HepG2 (cell line): ENCODE data around the gene SRSF2.

Source experiments
- HNRNPLL ChIP-seq: fragments of 200-400 bp; formaldehyde crosslinking; IDR thresholded peaks from 2 replicates; pipeline ENCODE4 v1.6.1; 2017; ENCODE audit warnings: mild to moderate bottlenecking, low read depth, low read length; ENCODE audit not compliant: poor library complexity, severe bottlenecking
- POLR2AphosphoS5 ChIP-seq: IDR thresholded peaks from 2 replicates; pipeline ENCODE4 v1.6.1; 2012; ENCODE audit warnings: low read depth, low read length
- SRSF1 ChIP-seq: fragments of 200-400 bp; formaldehyde crosslinking; optimal IDR thresholded peaks from 2 replicates; pipeline ENCODE3; 2017; ENCODE audit warnings: mild to moderate bottlenecking, low read depth, low read length, moderate library complexity
- TF ChIP-seq, protein P1 (sequence below): sonication (generic); formaldehyde crosslinking; IDR thresholded peaks from 2 replicates; pipeline ENCODE4 v1.4.0; 2020; ENCODE audit warnings: missing genetic modification reagents

DNA sequence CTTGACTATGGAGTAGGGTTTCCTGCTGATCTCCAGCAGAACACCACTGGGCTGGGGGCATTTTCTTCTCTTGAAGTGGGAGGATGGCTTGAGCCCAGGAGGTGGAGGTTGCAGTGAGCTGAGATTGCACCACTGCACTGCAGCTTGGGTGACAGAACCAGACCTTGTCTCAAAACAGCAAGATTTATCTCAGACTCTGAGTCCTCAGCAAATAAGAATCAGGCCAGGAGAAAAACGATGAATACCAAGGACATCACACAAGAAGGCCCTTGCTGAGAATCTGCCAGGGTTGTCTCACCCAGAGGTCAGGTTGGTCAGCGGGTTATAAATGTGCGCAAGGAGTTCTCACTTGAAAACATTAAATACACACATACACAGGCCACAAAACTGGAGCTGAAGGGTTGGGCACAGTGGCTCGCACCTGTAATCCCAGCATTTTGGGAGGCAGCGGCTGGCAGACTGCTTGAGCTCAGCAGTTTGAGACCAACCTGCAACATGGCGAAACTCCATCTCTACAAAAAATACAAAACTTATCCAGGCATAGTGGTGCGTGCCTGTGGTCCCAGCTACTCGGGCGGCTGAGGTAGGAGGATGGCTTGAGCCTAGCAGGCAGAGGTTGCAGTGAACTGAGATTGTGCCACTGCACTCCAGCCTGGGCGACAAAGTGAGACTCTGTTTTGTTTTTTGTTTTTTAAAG lies 34.0 kb downstream of the SRSF2 start:
- TF ChIP-seq POLR2AphosphoS5 (no peak), HNRNPLL (no peak), SRSF1 (no peak)
- TF ChIP-seq, protein P1, sequence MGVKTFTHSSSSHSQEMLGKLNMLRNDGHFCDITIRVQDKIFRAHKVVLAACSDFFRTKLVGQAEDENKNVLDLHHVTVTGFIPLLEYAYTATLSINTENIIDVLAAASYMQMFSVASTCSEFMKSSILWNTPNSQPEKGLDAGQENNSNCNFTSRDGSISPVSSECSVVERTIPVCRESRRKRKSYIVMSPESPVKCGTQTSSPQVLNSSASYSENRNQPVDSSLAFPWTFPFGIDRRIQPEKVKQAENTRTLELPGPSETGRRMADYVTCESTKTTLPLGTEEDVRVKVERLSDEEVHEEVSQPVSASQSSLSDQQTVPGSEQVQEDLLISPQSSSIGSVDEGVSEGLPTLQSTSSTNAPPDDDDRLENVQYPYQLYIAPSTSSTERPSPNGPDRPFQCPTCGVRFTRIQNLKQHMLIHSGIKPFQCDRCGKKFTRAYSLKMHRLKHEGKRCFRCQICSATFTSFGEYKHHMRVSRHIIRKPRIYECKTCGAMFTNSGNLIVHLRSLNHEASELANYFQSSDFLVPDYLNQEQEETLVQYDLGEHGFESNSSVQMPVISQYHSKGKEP (CRISPR knock-in tag): no peak
